Esophagus muscularis mucosa (tissue), 4 donors: Measurements from ENCODE around the gene KMT5B.

Experiments
- CTCF ChIP-seq, 3 experiments: fragments of 200-600 bp in 2 of 3; fragments of 450-650 bp in 1 of 3; sonication (generic) in 2 of 3; IDR thresholded peaks; one replicate each; pipeline ENCODE4 v1.5.1; 2017 to 2019; ENCODE audit warnings: antibody characterized with exemption in 3 of 3, mild to moderate bottlenecking in 2 of 3, moderate library complexity in 1 of 3
- EP300 ChIP-seq: sonication (generic); formaldehyde crosslinking; IDR thresholded peaks from one replicate; pipeline ENCODE4 v1.6.1; 2017; ENCODE audit warnings: antibody characterized with exemption
- POLR2A ChIP-seq: fragments of 450-650 bp; IDR thresholded peaks from one replicate; pipeline ENCODE4 v1.6.1; 2017; ENCODE audit warnings: antibody characterized with exemption, moderate library complexity, mild to moderate bottlenecking, low read depth
- POLR2AphosphoS5 ChIP-seq, 2 donors: sonication (generic); formaldehyde crosslinking; IDR thresholded peaks; one replicate each; pipeline ENCODE4 v1.6.1; 2017; ENCODE audit warnings: antibody characterized with exemption in 2 of 2

- TF ChIP-seq POLR2A (no peak), CTCF (IDR thresholded peaks at IDR 0.05) (no peak), POLR2AphosphoS5 (IDR thresholded peaks at IDR 0.05) (no peak), EP300 (no peak)
These were observed 41.3 kb upstream of the KMT5B start for GRCh38 chr11:68254421-68254820.
